GM19043 (cell line): ENCODE data around the gene SSBP3.
"Not testable (repeated sequence)": the region's sequence is repeated elsewhere in the genome, so short reads cannot be mapped to it uniquely, and the experiment has no call there.

ENCODE experiments used
- ATAC-seq: cut with Tn5 transposase; IDR thresholded peaks from one replicate; pipeline ENCODE4 v1.9.1; 2021; ENCODE audit warnings: low read depth; ENCODE audit not compliant: unreplicated experiment

Gene SSBP3

GRCh38 chr1:54229281-54229891, 176.8 kb downstream of the SSBP3 start:
- no peak for ATAC-seq

- ATAC-seq, result no peak
These were observed 177.5 kb downstream of the SSBP3 start for GRCh38 chr1:54228638-54229079.

- no peak for ATAC-seq
These were observed 178.3 kb downstream of the SSBP3 start for GRCh38 chr1:54227891-54228310.

- no peak for ATAC-seq
These were observed 179.0 kb downstream of the SSBP3 start for GRCh38 chr1:54227091-54227602.

- no peak for ATAC-seq
These were observed 180.1 kb downstream of the SSBP3 start for GRCh38 chr1:54225986-54226559.

GRCh38 chr1:54225378-54225777, 180.8 kb downstream of the SSBP3 start:
- ATAC-seq, result no peak

- no peak for ATAC-seq
These were observed 182.0 kb downstream of the SSBP3 start for GRCh38 chr1:54224233-54224632.

GRCh38 chr1:54223441-54224202, 182.6 kb downstream of the SSBP3 start:
- no peak for ATAC-seq

GRCh38 chr1:54222711-54223110, 183.5 kb downstream of the SSBP3 start:
- no peak for ATAC-seq

- no peak for ATAC-seq
These were observed 184.2 kb downstream of the SSBP3 start for GRCh38 chr1:54221867-54222484.

GRCh38 chr1:54221113-54221834, 184.9 kb downstream of the SSBP3 start:
- no peak for ATAC-seq

GRCh38 chr1:54220004-54220811, 186.0 kb downstream of the SSBP3 start:
- no peak for ATAC-seq

- no peak for ATAC-seq
These were observed 186.5 kb downstream of the SSBP3 start for GRCh38 chr1:54219688-54220003.

GRCh38 chr1:54218883-54219687, 187.1 kb downstream of the SSBP3 start:
- no peak for ATAC-seq

- ATAC-seq, result no peak
These were observed 190.7 kb downstream of the SSBP3 start for GRCh38 chr1:54215523-54215922.

- ATAC-seq, result no peak
These were observed 193.3 kb downstream of the SSBP3 start for GRCh38 chr1:54212872-54213271.

- not testable (repeated sequence) for ATAC-seq
These were observed 198.3 kb downstream of the SSBP3 start for GRCh38 chr1:54207896-54208295.

- ATAC-seq, result no peak
These were observed 198.9 kb downstream of the SSBP3 start for GRCh38 chr1:54207287-54207686.

- ATAC-seq, result no peak
These were observed 202.0 kb downstream of the SSBP3 start for GRCh38 chr1:54204199-54204598.
